Measurements from ENCODE around the gene SH2D7.

SH2D7 gene

DNA sequence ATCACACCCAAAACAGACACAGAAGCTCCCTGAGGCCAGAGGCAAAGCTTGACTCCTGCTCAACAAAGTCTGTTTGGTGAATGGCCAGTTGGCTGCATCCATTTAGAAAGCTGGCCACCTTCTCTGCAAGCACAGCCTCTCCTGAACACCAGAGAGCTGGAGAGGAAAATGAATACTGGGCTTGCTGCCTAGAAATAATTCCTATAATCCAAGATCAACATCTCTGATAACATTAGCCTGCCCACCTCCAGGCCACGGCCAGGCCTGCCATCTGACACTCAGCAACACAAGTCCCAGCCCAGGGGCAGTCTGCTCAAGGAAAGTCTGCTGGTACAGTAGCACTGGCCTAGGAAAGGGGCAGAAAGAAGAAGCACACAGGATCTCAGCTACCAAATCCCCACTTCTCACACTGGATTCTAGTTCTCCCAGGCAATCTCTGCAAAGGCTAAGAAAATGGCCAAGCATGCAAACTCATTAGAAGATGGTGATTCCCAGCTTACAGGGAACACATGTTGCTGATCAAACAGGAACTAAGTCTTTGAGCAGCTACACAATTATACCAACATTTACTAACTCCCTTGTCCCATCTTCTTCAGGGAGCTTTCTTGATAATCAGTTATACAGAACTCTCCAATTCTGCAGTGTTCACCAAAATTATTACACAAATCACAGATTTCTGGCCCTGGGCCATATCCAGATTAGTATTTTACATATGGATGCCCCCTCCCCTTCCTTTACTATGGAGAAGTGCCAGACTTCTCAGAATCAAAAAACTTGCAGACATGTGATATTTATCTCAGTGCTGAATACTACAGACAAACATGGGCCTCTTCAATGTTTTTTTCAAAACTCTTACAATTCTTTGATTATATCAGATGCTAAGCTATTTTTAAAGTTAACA is 24.8 kb upstream of the SH2D7 start:
- TF ChIP-seq, protein P1, sequence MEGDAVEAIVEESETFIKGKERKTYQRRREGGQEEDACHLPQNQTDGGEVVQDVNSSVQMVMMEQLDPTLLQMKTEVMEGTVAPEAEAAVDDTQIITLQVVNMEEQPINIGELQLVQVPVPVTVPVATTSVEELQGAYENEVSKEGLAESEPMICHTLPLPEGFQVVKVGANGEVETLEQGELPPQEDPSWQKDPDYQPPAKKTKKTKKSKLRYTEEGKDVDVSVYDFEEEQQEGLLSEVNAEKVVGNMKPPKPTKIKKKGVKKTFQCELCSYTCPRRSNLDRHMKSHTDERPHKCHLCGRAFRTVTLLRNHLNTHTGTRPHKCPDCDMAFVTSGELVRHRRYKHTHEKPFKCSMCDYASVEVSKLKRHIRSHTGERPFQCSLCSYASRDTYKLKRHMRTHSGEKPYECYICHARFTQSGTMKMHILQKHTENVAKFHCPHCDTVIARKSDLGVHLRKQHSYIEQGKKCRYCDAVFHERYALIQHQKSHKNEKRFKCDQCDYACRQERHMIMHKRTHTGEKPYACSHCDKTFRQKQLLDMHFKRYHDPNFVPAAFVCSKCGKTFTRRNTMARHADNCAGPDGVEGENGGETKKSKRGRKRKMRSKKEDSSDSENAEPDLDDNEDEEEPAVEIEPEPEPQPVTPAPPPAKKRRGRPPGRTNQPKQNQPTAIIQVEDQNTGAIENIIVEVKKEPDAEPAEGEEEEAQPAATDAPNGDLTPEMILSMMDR (conservative IDR thresholded peaks at IDR 0.05), result no peak
- peak overlapping the region; percentile 96 for H3K27ac ChIP-seq

- H3K27ac ChIP-seq, result peak overlapping the region; percentile 96
- TF ChIP-seq, protein P1 (conservative IDR thresholded peaks at IDR 0.05), result no peak
These were observed 23.3 kb upstream of the SH2D7 start for GRCh38 chr15:78069052-78069414.

DNA sequence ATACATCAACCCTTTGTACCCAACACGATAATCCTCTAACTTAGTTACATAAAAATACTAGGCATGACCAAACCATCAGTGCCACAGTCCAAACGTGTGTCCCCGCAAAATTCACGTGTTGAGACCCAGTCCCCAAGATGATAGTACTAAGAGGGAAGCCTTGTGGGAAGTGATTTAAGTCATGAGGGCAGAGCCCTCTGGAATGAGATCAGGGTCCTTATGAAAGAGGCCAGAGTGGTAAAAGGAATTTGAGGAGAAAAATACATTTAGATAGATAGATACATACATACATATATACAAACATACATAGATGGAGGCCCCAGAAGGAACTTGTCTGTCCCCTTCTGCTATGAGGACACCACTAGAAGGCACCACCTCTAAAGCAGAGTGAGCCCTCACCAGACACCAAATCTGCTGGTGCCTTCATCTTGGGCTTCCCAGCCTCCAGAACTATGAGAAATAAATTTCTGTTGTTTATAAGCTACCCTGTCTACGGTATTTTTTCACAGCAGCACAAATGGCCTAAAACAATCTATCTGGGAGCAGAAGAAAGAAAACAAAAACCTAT is 22.8 kb upstream of the SH2D7 start:
- TF ChIP-seq, protein P1 (conservative IDR thresholded peaks at IDR 0.05), result no peak
- H3K27ac ChIP-seq, result peak overlapping the region; percentile 96

- H3K27ac ChIP-seq, result peak overlapping the region; percentile 96
- TF ChIP-seq, protein P1 (conservative IDR thresholded peaks at IDR 0.05), result no peak
These were observed 22.2 kb upstream of the SH2D7 start for GRCh38 chr15:78070049-78070700.

DNA sequence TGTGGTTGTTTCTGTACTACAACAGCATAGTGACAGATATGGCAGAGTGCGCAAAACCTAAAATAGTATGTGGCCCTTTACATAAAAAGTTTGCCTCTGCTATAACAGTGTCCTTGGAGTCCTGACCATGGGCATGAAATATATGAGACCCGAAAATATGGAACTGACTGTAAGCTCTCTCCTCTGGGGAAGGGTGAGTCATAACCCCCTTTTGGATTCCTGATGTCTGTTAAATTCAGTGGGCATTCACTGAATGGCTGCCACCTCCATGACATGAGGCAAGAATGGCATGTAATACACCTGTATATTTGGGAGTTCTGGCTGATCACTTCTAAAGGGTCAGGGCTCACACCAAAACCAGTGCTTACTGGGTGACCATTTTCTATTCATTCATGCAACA is 21.0 kb upstream of the SH2D7 start:
- H3K27ac ChIP-seq, result peak overlapping the region; percentile 96
- TF ChIP-seq, protein P1 (conservative IDR thresholded peaks at IDR 0.05), result no peak

GRCh38 chr15:78072080-78072892 is 20.1 kb upstream of the SH2D7 start:
- H3K27ac ChIP-seq, result peak overlapping the region; percentile 96
- TF ChIP-seq, protein P1 (conservative IDR thresholded peaks at IDR 0.05), result no peak

All from VCaP (cell line).